Activated naive CD4-positive, alpha-beta T cell treated with anti-CD3 and anti-CD28 coated beads, Interleukin-2, amount 50 U/mL, for 16 hours (primary cell): Measurements from ENCODE around the gene ARL15.
A peak's percentile ranks its signal among the peaks of the same experiment; 100 is the strongest.
"Not testable (repeated sequence)": the region's sequence is repeated elsewhere in the genome, so short reads cannot be mapped to it uniquely, and the experiment has no call there.

Experiments
- DNase-seq: peaks from one replicate; pipeline ENCODE4 v3.0.0-alpha.2; 2020

ARL15 gene

DNA sequence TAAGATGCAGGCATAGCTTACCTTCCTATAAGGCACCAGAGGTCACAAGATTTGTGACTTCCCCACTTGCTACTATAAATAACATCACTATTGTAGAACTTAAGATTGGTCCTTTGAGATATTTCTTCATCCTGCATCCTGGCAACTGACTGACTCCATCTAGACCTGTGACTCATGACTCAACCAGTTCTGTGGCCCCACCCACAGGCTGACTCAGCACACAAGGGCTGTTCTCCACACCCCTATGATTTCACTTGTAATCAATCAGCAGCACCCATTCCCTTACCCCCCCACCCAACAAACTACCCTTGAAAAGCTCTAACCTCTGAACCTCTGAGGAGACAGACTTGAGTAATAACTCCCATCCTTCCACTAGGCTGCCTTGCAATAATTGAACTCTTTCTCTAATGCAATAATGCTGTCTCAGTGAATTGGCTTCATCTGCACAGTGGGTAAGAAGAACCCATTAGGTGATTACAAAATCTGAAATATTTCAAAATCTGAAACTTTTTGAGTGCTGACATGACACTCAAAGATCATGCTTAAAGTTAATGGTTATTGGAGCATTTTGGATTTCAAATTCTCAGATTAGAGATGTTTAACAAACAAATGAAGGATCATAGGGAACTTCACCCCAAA lies 296.7 kb downstream of the ARL15 start:
- DNase-seq = peak; percentile 38

DNA sequence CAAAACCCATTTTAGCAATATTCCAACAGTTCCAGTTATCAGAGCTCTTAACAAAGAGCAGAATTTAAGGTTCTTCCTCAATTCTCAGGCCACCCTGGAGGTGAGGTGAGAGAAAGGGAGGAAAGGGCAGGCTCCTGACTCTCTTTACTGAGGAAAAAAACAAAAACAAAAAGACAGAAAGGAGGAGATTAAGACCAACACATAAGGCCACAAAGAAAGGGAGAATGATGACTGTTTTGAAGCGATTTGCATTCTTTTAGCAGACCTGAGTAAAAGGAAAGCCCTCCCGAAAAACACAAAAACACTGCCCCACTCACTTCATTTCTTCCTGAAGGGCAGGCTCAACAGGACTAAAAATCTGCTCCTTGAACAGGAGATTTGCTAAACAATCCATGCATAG lies 300.5 kb downstream of the ARL15 start:
- no peak for DNase-seq

DNA sequence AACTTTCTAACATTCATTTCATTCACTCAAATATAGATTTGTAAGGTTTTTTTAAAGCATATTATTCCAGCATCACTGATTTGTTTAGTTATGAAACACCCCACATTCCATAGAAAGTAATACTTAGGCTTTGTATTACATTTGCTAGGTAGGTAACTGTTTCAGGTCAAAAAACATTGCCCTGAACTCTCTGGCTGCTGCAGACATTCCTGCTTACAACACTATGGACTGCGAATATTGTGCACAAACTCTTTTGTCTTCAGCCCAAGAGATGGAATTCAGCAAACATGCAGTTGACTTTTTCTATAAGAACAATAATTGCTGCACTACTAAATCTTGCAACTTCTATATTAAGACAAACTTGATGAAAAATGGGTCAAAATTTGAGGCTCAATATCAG lies 301.0 kb downstream of the ARL15 start:
- no peak for DNase-seq

DNA sequence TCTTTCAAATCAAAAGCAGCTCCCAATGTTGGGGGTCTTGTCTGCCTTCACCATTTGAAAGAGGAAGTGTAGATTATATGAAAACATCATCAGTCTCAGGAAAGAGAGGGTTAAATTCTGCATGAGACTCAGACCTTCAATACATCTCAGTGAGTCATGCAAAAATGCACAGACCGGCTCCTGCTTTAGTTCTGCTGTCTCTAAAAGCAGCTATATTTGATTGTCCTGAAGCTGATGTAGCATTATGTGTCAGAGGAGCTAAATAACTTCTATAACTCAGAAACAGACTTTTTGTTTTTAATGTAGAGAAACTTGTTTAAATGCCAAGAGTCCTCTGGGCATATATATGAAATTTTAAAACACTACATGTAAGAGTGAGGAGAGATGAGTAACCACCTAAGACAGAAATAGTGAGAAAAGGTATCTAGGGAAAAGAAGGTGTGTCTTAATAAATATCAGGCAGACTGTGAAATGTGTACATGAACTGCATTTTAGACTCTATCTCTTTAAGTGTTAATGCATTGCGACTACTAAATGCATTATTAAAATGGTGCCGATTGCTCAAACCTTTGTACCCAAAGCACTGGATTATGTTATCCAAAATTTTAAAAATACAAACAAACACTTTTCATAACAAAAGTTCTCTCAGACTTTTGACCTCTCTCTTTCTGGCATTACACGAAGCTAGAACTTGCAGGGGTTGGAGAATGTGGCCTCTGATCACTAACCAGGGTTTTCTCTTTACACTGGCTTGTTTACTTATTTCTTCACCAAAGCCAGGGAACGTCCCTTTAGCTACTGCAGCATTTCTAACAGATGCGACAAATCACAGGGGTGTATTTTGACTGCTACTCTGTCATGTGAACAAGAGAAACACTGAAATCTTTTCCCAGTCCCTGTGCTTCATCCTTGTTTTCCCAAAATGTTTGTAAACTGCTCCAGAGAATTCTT lies 302.3 kb downstream of the ARL15 start:
- DNase-seq = no peak

DNA sequence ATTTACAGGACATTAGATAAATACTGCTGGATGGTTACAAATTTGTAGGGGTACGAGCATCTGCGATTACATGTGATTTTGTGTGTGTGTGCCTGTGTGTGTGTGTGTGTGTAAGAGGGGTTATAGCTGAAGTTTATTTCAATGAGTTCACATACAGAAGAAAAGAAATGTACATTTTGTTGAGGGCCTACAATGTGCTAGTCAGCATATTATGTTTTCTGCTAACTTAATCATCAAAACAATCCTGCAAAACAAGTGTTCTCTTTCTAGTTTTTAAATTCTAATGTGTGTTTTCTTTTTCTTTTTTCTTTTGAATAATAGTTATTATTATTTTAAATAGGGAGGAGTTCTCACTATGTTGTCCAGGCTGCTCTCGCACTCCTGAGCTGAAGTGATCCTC lies 305.7 kb downstream of the ARL15 start:
- no peak for DNase-seq

DNA sequence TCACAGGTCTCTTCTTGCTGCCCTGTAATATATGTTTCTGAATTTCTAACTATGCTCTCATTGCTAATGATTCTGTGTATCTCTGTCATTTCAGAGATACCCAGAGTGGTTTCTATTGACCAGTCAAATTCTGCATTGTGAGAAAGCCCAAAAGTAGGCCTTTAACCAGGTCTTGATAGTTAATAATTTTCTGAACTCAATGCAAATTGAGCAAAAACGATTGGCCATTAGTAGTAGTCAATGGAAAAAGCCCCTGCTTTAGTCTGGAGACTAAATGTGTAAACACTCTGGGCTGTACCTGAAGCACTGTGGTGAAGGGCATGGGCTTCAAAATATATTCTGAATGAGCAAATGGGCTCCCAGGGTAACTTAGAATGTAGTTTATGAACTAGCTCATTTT lies 307.6 kb downstream of the ARL15 start:
- DNase-seq = no peak

DNA sequence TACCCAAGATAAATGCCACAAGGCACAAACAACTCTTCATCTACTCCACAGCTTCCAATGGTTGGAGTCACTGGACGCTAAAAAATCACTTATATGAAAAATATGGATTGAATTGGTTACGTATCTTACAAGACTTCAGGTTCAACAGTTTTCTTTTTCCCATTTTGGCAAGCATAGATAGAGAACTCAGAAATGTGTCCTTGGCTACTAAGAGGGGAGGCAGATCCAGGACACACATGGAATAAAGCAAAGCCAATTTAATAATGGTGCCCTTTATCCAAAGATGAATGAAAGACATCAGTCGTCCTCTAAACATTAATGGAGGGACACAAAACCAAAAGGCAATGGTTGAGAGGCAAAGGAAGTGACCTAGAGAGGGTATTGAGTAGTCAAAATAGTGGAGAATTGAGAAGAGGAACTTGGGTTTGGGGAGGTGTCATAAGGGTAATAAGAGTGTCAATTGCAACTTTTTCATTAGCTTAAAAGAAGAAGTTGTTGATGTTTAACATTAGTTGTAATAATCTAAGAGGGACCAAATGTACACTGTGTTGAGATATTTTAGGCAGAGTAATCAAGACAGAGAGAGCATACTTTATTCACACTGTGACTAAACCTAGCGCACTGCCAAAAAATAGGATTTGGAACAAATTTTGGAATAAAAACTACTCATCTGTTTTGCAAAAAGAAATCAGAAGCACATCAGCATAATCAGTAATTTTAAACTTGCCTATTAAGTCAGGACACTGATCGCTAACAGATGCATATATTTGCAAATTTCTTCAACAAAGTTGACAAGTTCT lies 308.2 kb downstream of the ARL15 start:
- no peak for DNase-seq

DNA sequence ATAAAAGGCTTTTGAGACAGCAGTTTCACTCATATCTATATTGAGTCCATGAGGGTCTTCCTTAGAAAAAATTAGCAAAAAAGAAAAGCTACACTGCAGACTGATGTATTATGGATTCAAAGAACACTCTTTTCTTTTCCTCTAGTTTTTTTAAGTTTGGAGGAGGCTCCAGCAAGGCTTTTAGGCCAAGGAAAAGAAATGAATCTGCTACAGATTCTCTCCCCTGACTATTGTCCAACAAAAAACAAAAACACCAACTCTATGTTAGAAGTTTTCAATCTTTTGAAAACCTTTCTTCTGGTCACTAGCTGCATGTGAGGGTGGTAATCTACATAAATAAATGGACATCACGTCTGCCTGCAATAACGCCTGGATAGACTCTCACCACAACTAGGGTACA lies 310.4 kb downstream of the ARL15 start:
- no peak for DNase-seq

DNA sequence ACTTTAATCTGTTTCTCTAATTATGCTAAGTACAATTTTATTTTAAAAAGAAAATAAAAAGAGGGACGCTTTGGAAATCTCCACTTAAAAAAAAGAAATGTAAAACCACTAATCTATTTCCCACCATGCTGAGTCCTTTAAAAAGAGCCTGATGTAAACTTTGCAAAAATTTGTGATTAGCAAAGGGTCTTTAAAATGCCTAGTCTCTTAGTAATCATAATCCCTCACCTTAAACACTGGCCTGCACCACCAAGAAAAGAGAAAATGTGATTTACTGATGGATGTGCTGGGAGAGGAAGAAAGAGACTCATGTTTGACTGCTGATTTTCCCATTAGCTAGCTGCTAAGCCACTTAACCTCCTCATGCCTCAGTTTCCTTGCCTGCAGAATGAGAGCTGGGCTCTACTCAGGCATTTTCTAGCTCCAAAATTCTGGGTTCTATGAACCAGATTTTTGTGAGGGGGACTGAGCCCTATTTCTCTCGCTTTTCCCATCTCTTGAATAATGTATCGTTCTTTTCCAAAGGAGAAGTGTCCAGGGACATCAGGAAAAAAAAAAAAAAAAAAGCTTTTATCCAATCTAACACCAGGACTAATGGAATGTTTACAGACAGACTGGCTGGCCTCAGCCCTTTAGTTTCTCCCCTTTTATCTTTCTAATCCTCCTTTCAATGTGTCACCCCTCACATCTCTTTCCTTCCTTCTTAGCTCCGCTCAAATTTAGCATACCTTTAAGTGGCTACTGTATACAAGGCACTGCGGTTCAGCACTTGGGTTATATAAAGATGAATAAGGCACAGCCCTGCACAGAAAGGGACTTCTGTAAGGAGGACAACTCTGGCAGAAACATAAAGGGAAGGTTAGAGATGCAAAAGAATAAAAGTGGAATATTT lies 312.4 kb downstream of the ARL15 start:
- no peak for DNase-seq

DNA sequence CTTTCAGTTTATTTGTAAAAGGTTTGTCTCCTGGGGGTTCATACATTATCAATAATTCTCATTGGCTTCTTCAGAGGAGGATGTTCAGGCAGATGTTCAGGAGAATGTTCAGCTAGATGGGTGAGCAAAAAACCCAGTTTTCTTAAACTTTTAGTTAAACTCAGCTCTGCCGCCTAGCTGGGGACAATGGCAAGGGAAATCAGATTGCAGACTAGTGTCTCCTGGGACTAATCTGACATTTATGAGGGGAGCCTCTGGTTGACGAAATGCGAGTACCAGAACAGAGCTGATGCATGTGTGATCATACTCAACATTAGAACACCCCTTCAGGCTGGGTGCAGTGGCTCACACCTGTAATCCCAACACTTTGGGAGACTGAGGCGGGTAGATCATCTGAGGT lies 314.4 kb downstream of the ARL15 start:
- no peak for DNase-seq

DNA sequence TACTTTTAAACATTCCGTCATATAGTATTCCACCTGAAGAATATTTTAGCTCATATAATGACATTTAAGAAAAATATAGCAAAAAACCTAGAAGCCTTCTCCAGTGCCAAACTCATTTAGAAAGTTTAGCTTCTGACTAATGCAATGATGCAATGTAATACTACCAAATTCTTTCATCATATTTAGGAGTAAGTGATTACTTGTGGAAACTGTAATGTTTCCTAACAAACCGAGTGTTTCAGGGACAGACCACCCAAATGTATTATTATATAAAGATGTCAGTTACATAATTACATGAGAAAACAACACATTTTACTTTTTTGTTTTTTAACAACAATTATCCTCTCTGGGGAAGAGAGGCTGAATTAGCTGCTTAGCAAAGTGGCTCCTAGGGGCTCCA lies 316.2 kb downstream of the ARL15 start:
- no peak for DNase-seq

DNA sequence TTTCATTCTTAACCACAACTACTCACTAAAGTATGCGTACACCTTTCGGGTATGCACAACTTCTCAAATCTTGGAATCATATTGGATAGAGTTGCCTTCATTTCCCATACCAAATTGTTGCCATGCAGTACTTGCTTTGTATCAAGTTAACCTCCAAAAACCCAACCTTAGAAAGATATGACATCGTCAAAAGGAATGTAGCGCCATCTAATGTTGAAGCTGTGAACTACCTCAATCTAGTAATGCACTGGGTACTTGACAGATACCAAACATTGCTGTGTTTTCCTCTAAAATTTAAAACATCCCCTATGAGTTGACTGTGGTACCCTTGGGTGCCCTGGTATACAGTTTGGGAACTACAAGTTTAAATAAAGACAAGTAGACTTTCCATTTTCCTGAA lies 318.4 kb downstream of the ARL15 start:
- DNase-seq = no peak

DNA sequence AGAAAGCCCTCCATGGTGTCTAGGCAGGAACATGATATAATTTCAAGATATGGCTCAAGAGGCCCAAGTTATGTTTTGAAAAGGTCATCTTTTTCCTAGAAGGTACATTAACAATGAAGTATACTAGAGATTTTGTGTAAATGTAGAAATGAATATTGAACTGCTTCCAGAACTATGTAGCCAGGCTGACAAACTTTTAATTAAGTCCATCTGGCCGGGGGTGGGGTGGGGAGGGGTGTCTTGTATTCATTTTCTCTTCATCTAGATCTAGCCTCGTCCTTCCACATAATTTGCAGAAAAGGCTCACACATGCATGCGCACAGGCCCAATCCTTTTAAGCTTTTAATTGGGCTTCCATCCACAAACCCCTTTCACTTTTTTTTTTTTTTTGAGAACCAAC lies 323.3 kb downstream of the ARL15 start:
- DNase-seq = no peak

DNA sequence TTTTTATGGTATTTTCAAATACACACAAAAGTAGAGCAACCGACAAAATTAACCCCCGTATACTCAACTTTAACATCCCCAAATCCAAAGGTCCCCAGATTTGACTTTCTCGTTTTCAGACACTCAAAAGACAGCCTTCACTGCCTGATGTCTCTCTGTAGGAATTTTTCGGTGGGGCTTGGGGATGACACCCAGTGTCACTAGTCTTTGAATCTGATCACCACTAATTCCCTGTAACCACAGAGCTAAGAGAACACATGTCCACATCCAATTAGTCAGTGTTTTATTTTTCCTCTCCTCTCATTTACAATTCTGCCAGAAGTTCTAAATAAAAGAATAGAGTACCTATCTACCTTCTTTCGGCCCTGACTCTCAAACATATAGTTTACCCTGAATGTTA lies 324.6 kb downstream of the ARL15 start:
- no peak for DNase-seq

DNA sequence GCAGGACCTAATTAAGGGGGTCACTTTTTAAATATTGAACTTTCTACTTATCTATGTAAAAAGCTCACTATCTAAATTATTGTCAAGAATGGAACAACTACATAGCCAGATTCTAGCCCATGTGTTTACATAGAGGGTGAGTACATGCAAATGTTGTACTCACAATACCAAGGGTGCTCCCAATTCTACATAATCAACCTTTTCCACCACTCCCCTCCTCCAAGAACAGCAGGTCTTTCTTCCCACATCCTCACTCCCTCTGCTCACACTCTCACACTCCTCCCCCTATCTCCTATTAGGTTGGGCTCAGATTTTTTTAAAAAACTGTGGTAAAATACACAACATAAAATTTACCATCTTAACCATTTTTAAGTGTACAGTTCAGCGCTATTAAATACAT lies 325.4 kb downstream of the ARL15 start:
- no peak for DNase-seq

DNA sequence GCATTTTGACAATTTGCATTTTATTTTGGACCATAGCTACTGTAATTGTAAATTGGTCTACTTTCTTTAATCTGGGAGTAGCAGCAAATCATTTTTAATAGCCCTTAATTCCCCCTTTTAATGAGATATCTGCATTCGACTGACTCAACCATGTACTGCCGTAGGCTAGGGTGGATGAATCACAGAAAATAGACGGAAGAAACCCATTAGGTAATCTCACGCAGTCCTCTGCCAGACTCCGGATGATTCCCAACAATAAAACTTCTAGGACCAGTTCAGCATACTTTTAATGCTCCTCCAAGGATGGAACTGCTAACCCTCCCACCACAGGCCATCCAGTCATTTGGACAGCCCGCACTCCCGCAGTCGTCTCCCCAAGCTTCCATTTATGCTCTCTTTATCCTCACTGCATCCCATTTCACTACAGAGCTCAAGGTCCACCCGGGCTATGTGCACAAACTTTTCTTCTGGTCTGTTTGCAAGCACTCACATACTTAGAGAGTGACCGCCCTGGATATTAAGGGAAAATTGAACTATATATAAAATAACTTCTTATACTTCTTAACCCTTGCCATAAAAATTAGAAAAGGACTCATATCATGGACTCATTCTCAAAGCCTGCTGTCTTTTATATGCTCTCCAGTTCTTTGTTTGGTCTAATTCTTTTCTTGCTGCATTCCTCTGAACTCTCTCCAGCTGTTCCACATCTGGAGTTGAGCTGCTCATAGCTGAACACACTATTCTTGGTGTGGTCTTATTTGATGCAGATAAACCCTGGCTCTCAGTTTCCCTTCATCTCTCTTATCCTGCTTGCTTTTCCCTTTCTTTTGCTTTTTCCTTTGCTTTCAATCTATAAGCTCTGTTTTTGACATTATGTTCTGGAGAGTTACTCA lies 326.6 kb downstream of the ARL15 start:
- no peak for DNase-seq

DNA sequence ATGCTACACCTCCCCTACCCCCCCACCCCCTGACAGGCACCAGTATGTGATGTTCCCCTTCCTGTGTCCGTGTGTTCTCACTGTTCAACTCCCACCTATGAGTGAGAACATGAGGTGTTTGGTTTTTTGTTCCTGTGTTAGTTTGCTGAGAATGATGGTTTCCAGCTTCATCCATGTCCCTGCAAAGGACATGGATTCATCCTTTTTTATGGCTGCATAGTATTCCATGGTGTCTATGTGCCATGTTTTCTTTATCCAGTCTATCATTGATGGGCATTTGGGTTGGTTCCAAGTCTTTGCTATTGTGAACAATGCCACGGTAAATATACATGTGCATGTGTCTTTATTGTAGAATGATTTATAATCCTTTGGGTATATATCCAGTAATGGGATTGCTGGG lies 328.1 kb downstream of the ARL15 start:
- DNase-seq = not testable (repeated sequence)

DNA sequence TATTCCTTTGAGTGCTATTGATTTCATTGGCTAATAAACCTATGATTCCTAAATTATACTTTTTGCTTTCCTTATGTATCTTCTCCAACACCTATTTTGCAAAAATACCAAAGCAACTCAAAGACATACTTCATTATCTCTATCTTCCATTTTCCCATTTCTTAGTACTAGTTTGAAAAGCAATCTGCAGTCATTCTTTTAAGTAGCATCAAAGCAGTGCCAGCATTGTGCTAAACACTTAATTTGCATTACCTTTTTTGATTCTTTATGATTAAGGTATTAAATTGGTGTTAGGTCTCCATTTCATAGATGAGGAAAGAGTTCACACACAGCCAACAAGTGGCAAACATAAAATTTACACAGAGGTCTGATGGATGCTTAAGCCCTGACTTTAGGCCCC lies 330.3 kb downstream of the ARL15 start:
- no peak for DNase-seq

DNA sequence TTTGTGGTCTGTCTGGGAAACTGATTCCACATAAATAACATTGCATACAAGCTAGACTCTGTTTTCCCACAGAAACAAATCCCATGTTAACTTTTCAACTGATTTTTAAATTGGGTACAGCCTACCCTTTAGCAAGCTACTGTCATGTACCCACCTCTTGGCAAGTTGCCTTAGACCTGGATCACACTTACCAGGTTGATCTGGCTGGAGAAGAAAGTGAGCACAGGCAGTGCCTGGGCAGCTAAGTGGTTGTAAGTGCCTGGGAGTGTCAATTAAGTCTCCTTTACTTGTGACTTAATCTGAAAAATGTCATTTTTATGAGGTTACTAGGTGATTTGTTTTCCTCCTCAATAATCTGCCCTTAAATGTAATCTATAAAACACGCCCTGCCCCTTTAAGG lies 336.4 kb downstream of the ARL15 start:
- no peak for DNase-seq

DNA sequence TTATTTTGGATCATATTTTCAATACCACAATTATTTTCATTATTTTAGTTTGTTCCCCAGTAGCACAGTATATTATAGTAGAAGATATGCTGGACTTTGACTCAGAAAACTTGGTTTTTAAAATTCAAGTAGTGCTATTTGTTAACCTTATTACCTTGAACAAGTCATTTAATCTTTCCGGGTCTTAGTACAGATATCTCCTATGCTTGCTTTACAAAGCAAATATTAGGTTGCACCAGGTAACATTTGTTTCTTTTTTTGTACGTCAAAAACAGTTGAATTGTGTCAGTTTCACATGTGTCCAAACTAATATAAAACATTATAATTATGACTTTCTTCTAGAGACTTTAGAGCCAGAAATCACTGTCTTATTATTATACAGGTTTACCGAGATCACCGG lies 338.1 kb downstream of the ARL15 start:
- no peak for DNase-seq

DNA sequence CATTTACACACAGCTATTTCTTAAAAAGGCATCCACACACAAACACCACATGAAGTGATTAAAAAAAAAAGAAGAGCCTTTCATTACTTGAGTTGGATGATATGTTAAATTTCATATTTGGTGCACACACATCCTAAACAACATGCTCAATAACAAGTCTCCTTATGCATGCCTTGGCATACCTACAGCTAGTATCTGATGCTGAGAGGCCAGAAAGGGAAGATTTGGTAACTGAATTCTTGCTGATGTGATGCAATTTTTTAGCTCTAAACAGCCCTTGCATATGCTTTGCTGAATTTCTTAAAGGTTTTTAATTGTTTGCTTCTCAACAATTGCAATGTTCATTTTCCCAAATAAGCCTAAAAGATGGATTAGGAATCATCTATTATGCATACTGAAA lies 338.8 kb downstream of the ARL15 start:
- DNase-seq = no peak

DNA sequence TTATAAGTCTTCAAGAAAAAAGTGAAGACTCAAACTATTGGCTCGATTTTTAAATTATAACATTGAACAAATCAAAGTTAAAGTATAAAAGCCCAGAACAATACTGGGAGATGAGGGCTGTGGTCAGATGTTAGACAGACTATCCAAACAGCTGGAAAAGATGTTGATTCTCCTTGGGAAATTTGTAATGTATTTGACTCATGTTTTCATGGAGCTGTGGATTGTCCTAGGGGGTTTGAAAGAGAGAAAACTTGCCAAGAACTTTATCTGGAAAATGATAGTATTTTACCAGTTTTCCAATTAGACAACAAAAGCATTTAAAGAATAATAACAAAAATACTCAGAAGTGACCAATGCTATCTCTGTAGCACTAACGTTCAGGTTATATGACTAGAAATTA lies 339.2 kb downstream of the ARL15 start:
- DNase-seq = no peak
